ENCODE measurements around the gene PECR. TPM values are rescaled to one million over a fixed set of nuclear protein-coding genes. Genes with fewer than 3 reads are reported as not detected.

PECR gene
- total RNA-seq, 1 experiment from 2014 or later = 13.9 TPM

DNA sequence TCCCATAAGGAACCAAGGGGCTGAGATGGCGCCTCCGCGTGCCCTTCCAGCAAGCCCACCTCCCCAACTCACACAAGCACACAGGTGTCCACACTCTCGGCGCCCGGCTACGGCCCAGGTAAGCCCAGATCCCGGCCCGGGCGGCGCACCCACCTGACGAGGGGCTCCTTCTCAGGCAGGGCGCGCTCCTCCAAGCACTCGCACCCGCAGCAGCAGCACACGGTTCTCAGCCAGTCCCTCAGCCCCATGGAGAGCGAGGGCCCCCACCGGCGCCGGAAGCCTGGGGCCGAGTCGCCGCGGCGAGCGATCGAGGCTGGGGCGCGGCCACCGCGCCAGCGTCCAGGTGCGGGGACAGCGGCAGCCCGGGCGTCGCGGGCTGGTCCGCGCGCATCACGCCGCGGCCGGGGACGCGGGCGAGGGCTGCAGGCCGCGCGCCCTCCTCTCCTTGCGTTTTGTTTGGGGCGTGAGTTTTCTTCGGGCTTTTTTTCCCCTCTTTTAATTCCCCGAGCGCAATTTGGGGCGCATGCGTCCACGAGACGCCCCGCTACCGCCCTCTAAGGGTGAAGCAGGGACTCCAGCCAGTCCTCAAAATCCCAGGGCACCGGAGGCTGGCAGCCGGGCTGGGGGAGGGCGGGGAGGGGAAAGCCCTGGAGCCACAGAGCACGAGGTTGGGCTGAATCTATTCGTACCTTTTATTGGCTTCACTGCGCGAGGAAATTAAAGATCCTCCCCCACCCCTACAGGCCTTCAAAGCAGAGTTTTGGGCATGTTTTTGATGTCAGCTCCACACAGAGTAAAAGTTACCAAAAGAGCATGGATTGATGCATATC lies 68.3 kb downstream of the PECR start, which contains the start of gene MREG:
TSS of gene MREG (minus strand) at position 472 of the 830 bp plus-strand sequence. CDS start at position 248, 224 bp downstream.
- ChIA-PET POLR2A (interaction anchor here (0.5 kb wide), 1 partner anchor 41 kb away, joined by 5 read pairs; no protein-coding TSS in a partner anchor), CTCF (interaction anchor here (1.4 to 1.5 kb wide), 3 partner anchors 10 to 11 kb away, joined by 4 to 5 read pairs (median 4); no protein-coding TSS in a partner anchor)
- ATAC-seq = peak; percentile 90
- Mint-ChIP-seq H3K4me3 (peak within 1 kb of the TSS; percentile 97), H3K36me3 (peaks cover 4% of the 10 kb centered on the region), H3K4me1 (peaks cover 26% of the 10 kb centered on the region), H3K9me3 (no peaks in the 10 kb centered on the region; the same call in 1 of the 2 replicates), H3K27ac (peak within 1 kb of the TSS; percentile 90), H3K27me3 (ENCODE audit: low read depth) (no peaks in the 10 kb centered on the region; the same call in 1 of the 2 replicates)
- peak; percentile 90 for DNase-seq (ENCODE audit: low spot score)
- TF ChIP-seq, protein P1, sequence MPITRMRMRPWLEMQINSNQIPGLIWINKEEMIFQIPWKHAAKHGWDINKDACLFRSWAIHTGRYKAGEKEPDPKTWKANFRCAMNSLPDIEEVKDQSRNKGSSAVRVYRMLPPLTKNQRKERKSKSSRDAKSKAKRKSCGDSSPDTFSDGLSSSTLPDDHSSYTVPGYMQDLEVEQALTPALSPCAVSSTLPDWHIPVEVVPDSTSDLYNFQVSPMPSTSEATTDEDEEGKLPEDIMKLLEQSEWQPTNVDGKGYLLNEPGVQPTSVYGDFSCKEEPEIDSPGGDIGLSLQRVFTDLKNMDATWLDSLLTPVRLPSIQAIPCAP (CRISPR knock-in tag; IDR thresholded peaks at IDR 0.05) = no peak
- TF ChIP-seq OVOL2 (CRISPR knock-in tag; IDR thresholded peaks at IDR 0.05; ENCODE audit: borderline replicate concordance) (no peak), JAZF1 (CRISPR knock-in tag; IDR thresholded peaks at IDR 0.05) (no peak), E2F4 (CRISPR knock-in tag; IDR thresholded peaks at IDR 0.05; ENCODE audit: borderline replicate concordance, low read depth) (no peak), RELA (CRISPR knock-in tag; IDR thresholded peaks at IDR 0.05; ENCODE audit: borderline replicate concordance) (no peak), ZSCAN18 (CRISPR knock-in tag; IDR thresholded peaks at IDR 0.05) (no peak), TCF7 (CRISPR knock-in tag; IDR thresholded peaks at IDR 0.05; ENCODE audit: low read depth) (no peak), ZMAT4 (CRISPR knock-in tag; IDR thresholded peaks at IDR 0.05) (no peak), KAT7 (CRISPR knock-in tag; IDR thresholded peaks at IDR 0.05; ENCODE audit: borderline replicate concordance) (peak; percentile 79; the same call in 1 of the 2 replicates), NR2C2 (CRISPR knock-in tag; IDR thresholded peaks at IDR 0.05) (no peak), ELF4 (CRISPR knock-in tag; IDR thresholded peaks at IDR 0.05; ENCODE audit: low read depth) (no peak), HMGXB4 (CRISPR knock-in tag; IDR thresholded peaks at IDR 0.05) (peak; percentile 91), ZNF121 (CRISPR knock-in tag; IDR thresholded peaks at IDR 0.05) (no peak), ZNF423 (CRISPR knock-in tag; IDR thresholded peaks at IDR 0.05) (peak; percentile 32; the same call in 1 of the 2 replicates)
- TF ChIP-seq, protein P2, sequence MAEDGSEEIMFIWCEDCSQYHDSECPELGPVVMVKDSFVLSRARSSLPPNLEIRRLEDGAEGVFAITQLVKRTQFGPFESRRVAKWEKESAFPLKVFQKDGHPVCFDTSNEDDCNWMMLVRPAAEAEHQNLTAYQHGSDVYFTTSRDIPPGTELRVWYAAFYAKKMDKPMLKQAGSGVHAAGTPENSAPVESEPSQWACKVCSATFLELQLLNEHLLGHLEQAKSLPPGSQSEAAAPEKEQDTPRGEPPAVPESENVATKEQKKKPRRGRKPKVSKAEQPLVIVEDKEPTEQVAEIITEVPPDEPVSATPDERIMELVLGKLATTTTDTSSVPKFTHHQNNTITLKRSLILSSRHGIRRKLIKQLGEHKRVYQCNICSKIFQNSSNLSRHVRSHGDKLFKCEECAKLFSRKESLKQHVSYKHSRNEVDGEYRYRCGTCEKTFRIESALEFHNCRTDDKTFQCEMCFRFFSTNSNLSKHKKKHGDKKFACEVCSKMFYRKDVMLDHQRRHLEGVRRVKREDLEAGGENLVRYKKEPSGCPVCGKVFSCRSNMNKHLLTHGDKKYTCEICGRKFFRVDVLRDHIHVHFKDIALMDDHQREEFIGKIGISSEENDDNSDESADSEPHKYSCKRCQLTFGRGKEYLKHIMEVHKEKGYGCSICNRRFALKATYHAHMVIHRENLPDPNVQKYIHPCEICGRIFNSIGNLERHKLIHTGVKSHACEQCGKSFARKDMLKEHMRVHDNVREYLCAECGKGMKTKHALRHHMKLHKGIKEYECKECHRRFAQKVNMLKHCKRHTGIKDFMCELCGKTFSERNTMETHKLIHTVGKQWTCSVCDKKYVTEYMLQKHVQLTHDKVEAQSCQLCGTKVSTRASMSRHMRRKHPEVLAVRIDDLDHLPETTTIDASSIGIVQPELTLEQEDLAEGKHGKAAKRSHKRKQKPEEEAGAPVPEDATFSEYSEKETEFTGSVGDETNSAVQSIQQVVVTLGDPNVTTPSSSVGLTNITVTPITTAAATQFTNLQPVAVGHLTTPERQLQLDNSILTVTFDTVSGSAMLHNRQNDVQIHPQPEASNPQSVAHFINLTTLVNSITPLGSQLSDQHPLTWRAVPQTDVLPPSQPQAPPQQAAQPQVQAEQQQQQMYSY (CRISPR knock-in tag; IDR thresholded peaks at IDR 0.05) = no peak
- TF ChIP-seq, protein P3, sequence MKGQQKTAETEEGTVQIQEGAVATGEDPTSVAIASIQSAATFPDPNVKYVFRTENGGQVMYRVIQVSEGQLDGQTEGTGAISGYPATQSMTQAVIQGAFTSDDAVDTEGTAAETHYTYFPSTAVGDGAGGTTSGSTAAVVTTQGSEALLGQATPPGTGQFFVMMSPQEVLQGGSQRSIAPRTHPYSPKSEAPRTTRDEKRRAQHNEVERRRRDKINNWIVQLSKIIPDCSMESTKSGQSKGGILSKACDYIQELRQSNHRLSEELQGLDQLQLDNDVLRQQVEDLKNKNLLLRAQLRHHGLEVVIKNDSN (CRISPR knock-in tag; IDR thresholded peaks at IDR 0.05) = no peak
- TF ChIP-seq, protein P4, sequence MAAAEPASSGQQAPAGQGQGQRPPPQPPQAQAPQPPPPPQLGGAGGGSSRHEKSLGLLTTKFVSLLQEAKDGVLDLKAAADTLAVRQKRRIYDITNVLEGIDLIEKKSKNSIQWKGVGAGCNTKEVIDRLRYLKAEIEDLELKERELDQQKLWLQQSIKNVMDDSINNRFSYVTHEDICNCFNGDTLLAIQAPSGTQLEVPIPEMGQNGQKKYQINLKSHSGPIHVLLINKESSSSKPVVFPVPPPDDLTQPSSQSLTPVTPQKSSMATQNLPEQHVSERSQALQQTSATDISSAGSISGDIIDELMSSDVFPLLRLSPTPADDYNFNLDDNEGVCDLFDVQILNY (CRISPR knock-in tag; IDR thresholded peaks at IDR 0.05) = no peak; the same call in 1 of the 2 replicates
- TF ChIP-seq, protein P5, sequence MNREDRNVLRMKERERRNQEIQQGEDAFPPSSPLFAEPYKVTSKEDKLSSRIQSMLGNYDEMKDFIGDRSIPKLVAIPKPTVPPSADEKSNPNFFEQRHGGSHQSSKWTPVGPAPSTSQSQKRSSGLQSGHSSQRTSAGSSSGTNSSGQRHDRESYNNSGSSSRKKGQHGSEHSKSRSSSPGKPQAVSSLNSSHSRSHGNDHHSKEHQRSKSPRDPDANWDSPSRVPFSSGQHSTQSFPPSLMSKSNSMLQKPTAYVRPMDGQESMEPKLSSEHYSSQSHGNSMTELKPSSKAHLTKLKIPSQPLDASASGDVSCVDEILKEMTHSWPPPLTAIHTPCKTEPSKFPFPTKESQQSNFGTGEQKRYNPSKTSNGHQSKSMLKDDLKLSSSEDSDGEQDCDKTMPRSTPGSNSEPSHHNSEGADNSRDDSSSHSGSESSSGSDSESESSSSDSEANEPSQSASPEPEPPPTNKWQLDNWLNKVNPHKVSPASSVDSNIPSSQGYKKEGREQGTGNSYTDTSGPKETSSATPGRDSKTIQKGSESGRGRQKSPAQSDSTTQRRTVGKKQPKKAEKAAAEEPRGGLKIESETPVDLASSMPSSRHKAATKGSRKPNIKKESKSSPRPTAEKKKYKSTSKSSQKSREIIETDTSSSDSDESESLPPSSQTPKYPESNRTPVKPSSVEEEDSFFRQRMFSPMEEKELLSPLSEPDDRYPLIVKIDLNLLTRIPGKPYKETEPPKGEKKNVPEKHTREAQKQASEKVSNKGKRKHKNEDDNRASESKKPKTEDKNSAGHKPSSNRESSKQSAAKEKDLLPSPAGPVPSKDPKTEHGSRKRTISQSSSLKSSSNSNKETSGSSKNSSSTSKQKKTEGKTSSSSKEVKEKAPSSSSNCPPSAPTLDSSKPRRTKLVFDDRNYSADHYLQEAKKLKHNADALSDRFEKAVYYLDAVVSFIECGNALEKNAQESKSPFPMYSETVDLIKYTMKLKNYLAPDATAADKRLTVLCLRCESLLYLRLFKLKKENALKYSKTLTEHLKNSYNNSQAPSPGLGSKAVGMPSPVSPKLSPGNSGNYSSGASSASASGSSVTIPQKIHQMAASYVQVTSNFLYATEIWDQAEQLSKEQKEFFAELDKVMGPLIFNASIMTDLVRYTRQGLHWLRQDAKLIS (CRISPR knock-in tag; IDR thresholded peaks at IDR 0.05; ENCODE audit: borderline replicate concordance) = no peak
- TF ChIP-seq, protein P6, sequence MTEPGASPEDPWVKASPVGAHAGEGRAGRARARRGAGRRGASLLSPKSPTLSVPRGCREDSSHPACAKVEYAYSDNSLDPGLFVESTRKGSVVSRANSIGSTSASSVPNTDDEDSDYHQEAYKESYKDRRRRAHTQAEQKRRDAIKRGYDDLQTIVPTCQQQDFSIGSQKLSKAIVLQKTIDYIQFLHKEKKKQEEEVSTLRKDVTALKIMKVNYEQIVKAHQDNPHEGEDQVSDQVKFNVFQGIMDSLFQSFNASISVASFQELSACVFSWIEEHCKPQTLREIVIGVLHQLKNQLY (CRISPR knock-in tag; IDR thresholded peaks at IDR 0.05) = no peak
